Measurements from ENCODE around the gene TYK2. TPM values are rescaled to one million over a fixed set of nuclear protein-coding genes. Genes with fewer than 3 reads are reported as not detected.

TYK2 gene
- total and polyA plus RNA-seq, 2 of the 13 experiments (the other 11 are each of a cell fraction or from before 2014, with no cell fraction given), result 38.8 to 60.1 TPM

- TF ChIP-seq ZNF367 (CRISPR knock-in tag; IDR thresholded peaks at IDR 0.05; ENCODE audit: borderline replicate concordance) (no peak), TCF7 (IDR thresholded peaks at IDR 0.05; ENCODE audit: low read depth) (no peak), IRX3 (CRISPR knock-in tag; IDR thresholded peaks at IDR 0.05; ENCODE audit: borderline replicate concordance, low read depth) (peak; percentile 3; the same call in 1 of the 2 replicates), POLR2AphosphoS2 (IDR thresholded peaks at IDR 0.05; ENCODE audit: low read depth, low read length) (peak; percentile 17; the same call in 1 of the 2 replicates), LCORL (IDR thresholded peaks at IDR 0.05) (no peak), LCORL (CRISPR knock-in tag; IDR thresholded peaks at IDR 0.05) (no peak), PHB2 (IDR thresholded peaks at IDR 0.05; ENCODE audit: partially characterized antibody) (no peak), NKX3-1 (CRISPR knock-in tag; IDR thresholded peaks at IDR 0.05) (no peak), SOX13 (IDR thresholded peaks at IDR 0.05) (no peak), SOX13 (CRISPR knock-in tag; conservative IDR thresholded peaks at IDR 0.05 in 1 of 2, IDR thresholded peaks at IDR 0.05 in 1 of 2) (no peak), HIVEP1 (CRISPR knock-in tag; IDR thresholded peaks at IDR 0.05) (peak; percentile 3; the same call in 1 of the 2 replicates), FOXA1 (IDR thresholded peaks at IDR 0.05) (no peak), FOXA1 (CRISPR knock-in tag; IDR thresholded peaks at IDR 0.05) (no peak), ZNF543 (CRISPR knock-in tag; IDR thresholded peaks at IDR 0.05) (no peak), ZBTB40 (IDR thresholded peaks at IDR 0.05) (no peak), ZBTB40 (CRISPR knock-in tag; IDR thresholded peaks at IDR 0.05) (no peak), ZNF7 (CRISPR knock-in tag; IDR thresholded peaks at IDR 0.05) (no peak), KLF15 (CRISPR knock-in tag; IDR thresholded peaks at IDR 0.05; ENCODE audit: borderline replicate concordance) (no peak), FOSL2 (CRISPR knock-in tag; IDR thresholded peaks at IDR 0.05) (no peak), BCL6 (CRISPR knock-in tag; IDR thresholded peaks at IDR 0.05) (no peak)
These were observed 63.9 kb downstream of the TYK2 start (continued) for GRCh38 chr19:10316229-10317044.
